ENCODE results near the gene PPP3R2.

GRCh38 chr9:101562966-101563365 is 31.8 kb downstream of the PPP3R2 start:
- TF ChIP-seq CTCF (IDR thresholded peaks at IDR 0.05): no peak
- no peak for TF ChIP-seq MAX (IDR thresholded peaks at IDR 0.05)
- TF ChIP-seq HOXA7 (CRISPR knock-in tag; IDR thresholded peaks at IDR 0.05): no peak
- TF ChIP-seq POLR2A (IDR thresholded peaks at IDR 0.05; ENCODE audit: low read length): no peak
- TF ChIP-seq SMC3 (IDR thresholded peaks at IDR 0.05): no peak
